ENCODE measurements around the gene KRTAP29-1. TPM values are rescaled to one million over a fixed set of nuclear protein-coding genes. Genes with fewer than 3 reads are reported as not detected.

Gene KRTAP29-1
- polyA plus RNA-seq, 2 of the 4 experiments (the other 2 are of a cell fraction), result not detected

- FAIRE-seq (no peak), DNase-seq (ENCODE audit: low read depth in 1 of 2, low spot score in 1 of 2) (no peak)
- CTCF ChIA-PET, result interaction anchor here (0.6 to 4.3 kb wide), 5 partner anchors 13 to 682 kb away, joined by 4 to 25 read pairs (median 10); no protein-coding TSS in a partner anchor
Observed at GRCh38 chr17:41315204-41315794, 12.6 kb upstream of the KRTAP29-1 start, which contains the start of gene KRTAP17-1. KRTAP17-1 (minus strand) TSS chr17:41315710; CDS start chr17:41315650, 60 bp downstream.

GRCh38 chr17:41311111-41311510 is 8.5 kb upstream of the KRTAP29-1 start:
- Histone ChIP-seq H3K27ac (no peak overlapping the region), H3K4me3 (no peak overlapping the region), H3K4me2 (no peak overlapping the region), H3K4me1 (no peaks in the 10 kb centered on the region), H3K9me3 (no peaks in the 10 kb centered on the region)
- ATAC-seq (no peak), FAIRE-seq (no peak), DNase-seq (ENCODE audit: low read depth in 1 of 2, low spot score in 1 of 2) (no peak)
- POLR2A ChIA-PET, result no interaction called here
- TF ChIP-seq MAZ (IDR thresholded peaks at IDR 0.05; ENCODE audit: borderline replicate concordance, low read depth, low read length), result no peak
- no peak for TF ChIP-seq POLR2AphosphoS2 (conservative IDR thresholded peaks at IDR 0.05; ENCODE audit: low read length)
- no peak for TF ChIP-seq CBX8 (IDR thresholded peaks at IDR 0.05)
- TF ChIP-seq KDM1A (IDR thresholded peaks at IDR 0.05; ENCODE audit: low read depth), result no peak
- TF ChIP-seq ELK1 (IDR thresholded peaks at IDR 0.05; ENCODE audit: low read depth, low read length), result no peak
- TF ChIP-seq BHLHE40 (IDR thresholded peaks at IDR 0.05; ENCODE audit: low read depth, low read length), result no peak
- no peak for TF ChIP-seq CEBPB (IDR thresholded peaks at IDR 0.05)
- TF ChIP-seq ZFP36 (IDR thresholded peaks at IDR 0.05; ENCODE audit: borderline replicate concordance, partially characterized antibody), result no peak
- TF ChIP-seq RCOR1 (IDR thresholded peaks at IDR 0.05; ENCODE audit: low read depth, low read length), result no peak
- TF ChIP-seq, protein P1, sequence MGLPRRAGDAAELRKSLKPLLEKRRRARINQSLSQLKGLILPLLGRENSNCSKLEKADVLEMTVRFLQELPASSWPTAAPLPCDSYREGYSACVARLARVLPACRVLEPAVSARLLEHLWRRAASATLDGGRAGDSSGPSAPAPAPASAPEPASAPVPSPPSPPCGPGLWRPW (IDR thresholded peaks at IDR 0.05), result no peak
- no peak for TF ChIP-seq ZSCAN20 (CRISPR knock-in tag; IDR thresholded peaks at IDR 0.05)
- TF ChIP-seq PHF8 (IDR thresholded peaks at IDR 0.05; ENCODE audit: borderline replicate concordance, low read depth), result no peak
- no peak for TF ChIP-seq PBX3 (IDR thresholded peaks at IDR 0.05)
- TF ChIP-seq CHD4 (IDR thresholded peaks at IDR 0.05; ENCODE audit: borderline replicate concordance), result no peak
- TF ChIP-seq GATA3 (IDR thresholded peaks at IDR 0.05; ENCODE audit: borderline replicate concordance), result no peak
- TF ChIP-seq MAFK (IDR thresholded peaks at IDR 0.05; ENCODE audit: partially characterized antibody), result no peak
- no peak for TF ChIP-seq FOXS1 (CRISPR knock-in tag; IDR thresholded peaks at IDR 0.05)
- TF ChIP-seq EP300 (IDR thresholded peaks at IDR 0.05), result no peak
- 33% methylated on average over 1 of the region's 1 CpG for WGBS (ENCODE audit: missing lambda C conversion rate)
- CTCF ChIA-PET, result no interaction called here

More at GRCh38 chr17:41315204-41315794, 12.6 kb upstream of the KRTAP29-1 start, which contains the start of gene KRTAP17-1:
- H3K27ac ChIP-seq, result no peak within 1 kb of the TSS
- TF ChIP-seq RNF2 (IDR thresholded peaks at IDR 0.05; ENCODE audit: borderline replicate concordance, low read depth) (no peak), POLR2A (IDR thresholded peaks at IDR 0.05; ENCODE audit: low read length) (no peak), SREBF2 (IDR thresholded peaks at IDR 0.05) (no peak)
- 78% methylated on average over 17 of the region's 24 CpGs for WGBS (ENCODE audit: missing lambda C conversion rate)
- H3K4me2 ChIP-seq, result no peak within 1 kb of the TSS
- POLR2A ChIA-PET, result no interaction called here
- no peak for ATAC-seq
- H3K4me1 ChIP-seq, result no peaks in the 10 kb centered on the region
- H3K4me3 ChIP-seq, result no peak within 1 kb of the TSS
- peaks cover 9% of the 10 kb centered on the region for H3K9me3 ChIP-seq

- Histone ChIP-seq H3K9me3 (no peaks in the 10 kb centered on the region), H3K4me1 (no peaks in the 10 kb centered on the region), H3K4me3 (no peak within 1 kb of the TSS), H3K4me2 (no peak within 1 kb of the TSS), H3K27ac (no peak within 1 kb of the TSS)
- FAIRE-seq, result no peak
- ChIA-PET POLR2A (no interaction called here), CTCF (interaction anchor here (1.0 to 3.2 kb wide), 6 partner anchors 13 to 399 kb away, joined by 3 to 23 read pairs (median 4); no protein-coding TSS in a partner anchor)
- WGBS (ENCODE audit: missing lambda C conversion rate), result 78% methylated on average over 7 of the region's 7 CpGs
- DNase-seq (ENCODE audit: low read depth in 1 of 2, low spot score in 1 of 2), result no peak
- no peak; a peak in 1 of 6 replicates for ATAC-seq
- no peak for TF ChIP-seq MAFK (IDR thresholded peaks at IDR 0.05; ENCODE audit: partially characterized antibody)
- no peak for TF ChIP-seq CBX2 (IDR thresholded peaks at IDR 0.05; ENCODE audit: borderline replicate concordance, low read depth)
- no peak for TF ChIP-seq CHD2 (IDR thresholded peaks at IDR 0.05; ENCODE audit: low read length, partially characterized antibody)
- TF ChIP-seq RCOR1 (IDR thresholded peaks at IDR 0.05; ENCODE audit: low read depth, low read length), result no peak
- no peak for TF ChIP-seq RAD21 (conservative IDR thresholded peaks at IDR 0.05 in 1 of 2, IDR thresholded peaks at IDR 0.05 in 1 of 2)
- TF ChIP-seq CEBPB (IDR thresholded peaks at IDR 0.05), result no peak
- no peak for TF ChIP-seq PBX3 (IDR thresholded peaks at IDR 0.05)
- TF ChIP-seq, protein P2, sequence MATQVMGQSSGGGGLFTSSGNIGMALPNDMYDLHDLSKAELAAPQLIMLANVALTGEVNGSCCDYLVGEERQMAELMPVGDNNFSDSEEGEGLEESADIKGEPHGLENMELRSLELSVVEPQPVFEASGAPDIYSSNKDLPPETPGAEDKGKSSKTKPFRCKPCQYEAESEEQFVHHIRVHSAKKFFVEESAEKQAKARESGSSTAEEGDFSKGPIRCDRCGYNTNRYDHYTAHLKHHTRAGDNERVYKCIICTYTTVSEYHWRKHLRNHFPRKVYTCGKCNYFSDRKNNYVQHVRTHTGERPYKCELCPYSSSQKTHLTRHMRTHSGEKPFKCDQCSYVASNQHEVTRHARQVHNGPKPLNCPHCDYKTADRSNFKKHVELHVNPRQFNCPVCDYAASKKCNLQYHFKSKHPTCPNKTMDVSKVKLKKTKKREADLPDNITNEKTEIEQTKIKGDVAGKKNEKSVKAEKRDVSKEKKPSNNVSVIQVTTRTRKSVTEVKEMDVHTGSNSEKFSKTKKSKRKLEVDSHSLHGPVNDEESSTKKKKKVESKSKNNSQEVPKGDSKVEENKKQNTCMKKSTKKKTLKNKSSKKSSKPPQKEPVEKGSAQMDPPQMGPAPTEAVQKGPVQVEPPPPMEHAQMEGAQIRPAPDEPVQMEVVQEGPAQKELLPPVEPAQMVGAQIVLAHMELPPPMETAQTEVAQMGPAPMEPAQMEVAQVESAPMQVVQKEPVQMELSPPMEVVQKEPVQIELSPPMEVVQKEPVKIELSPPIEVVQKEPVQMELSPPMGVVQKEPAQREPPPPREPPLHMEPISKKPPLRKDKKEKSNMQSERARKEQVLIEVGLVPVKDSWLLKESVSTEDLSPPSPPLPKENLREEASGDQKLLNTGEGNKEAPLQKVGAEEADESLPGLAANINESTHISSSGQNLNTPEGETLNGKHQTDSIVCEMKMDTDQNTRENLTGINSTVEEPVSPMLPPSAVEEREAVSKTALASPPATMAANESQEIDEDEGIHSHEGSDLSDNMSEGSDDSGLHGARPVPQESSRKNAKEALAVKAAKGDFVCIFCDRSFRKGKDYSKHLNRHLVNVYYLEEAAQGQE (IDR thresholded peaks at IDR 0.05), result no peak
- TF ChIP-seq FOSL2 (IDR thresholded peaks at IDR 0.05), result no peak
- no peak for TF ChIP-seq FOSL2 (CRISPR knock-in tag; IDR thresholded peaks at IDR 0.05)
- TF ChIP-seq SMC3 (IDR thresholded peaks at IDR 0.05), result no peak
Observed at GRCh38 chr17:41308918-41309359, 6.3 kb upstream of the KRTAP29-1 start, which contains the start of gene KRTAP16-1. KRTAP16-1 (minus strand) TSS chr17:41309309; CDS start chr17:41309253, 56 bp downstream.

Data from A549 (cell line).